D721Med (cell line): Measurements from ENCODE around the gene FAM118A.
"Not testable (repeated sequence)": the region's sequence is repeated elsewhere in the genome, so short reads cannot be mapped to it uniquely, and the experiment has no call there.

Source experiments
- DNase-seq: peaks from one replicate; pipeline ENCODE4 v3.0.0; 2011; ENCODE audit warnings: low spot score; ENCODE audit not compliant: insufficient read length
- FAIRE-seq: peaks from 2 replicates; lab custom pipeline; 2011; peaks lifted over from hg19 to GRCh38; lab: Jason Lieb, UNC
- TF ChIP-seq, protein P1 (sequence below): IDR thresholded peaks from 2 replicates; pipeline ENCODE4 v1.5.1; 2012; ENCODE audit warnings: mild to moderate bottlenecking, control low read depth; ENCODE audit not compliant: insufficient read depth; ENCODE audit errors: missing control alignments

Gene FAM118A

GRCh38 chr22:45343143-45343542, 33.4 kb downstream of the FAM118A start:
- FAIRE-seq = no peak
- TF ChIP-seq, protein P1, sequence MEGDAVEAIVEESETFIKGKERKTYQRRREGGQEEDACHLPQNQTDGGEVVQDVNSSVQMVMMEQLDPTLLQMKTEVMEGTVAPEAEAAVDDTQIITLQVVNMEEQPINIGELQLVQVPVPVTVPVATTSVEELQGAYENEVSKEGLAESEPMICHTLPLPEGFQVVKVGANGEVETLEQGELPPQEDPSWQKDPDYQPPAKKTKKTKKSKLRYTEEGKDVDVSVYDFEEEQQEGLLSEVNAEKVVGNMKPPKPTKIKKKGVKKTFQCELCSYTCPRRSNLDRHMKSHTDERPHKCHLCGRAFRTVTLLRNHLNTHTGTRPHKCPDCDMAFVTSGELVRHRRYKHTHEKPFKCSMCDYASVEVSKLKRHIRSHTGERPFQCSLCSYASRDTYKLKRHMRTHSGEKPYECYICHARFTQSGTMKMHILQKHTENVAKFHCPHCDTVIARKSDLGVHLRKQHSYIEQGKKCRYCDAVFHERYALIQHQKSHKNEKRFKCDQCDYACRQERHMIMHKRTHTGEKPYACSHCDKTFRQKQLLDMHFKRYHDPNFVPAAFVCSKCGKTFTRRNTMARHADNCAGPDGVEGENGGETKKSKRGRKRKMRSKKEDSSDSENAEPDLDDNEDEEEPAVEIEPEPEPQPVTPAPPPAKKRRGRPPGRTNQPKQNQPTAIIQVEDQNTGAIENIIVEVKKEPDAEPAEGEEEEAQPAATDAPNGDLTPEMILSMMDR = no peak
- DNase-seq = no peak

GRCh38 chr22:45344334-45344733, 34.6 kb downstream of the FAM118A start:
- TF ChIP-seq, protein P1 = no peak
- DNase-seq (no peak), FAIRE-seq (no peak)

- TF ChIP-seq, protein P1 = no peak
- no peak for DNase-seq
- no peak for FAIRE-seq
These were observed 40.2 kb downstream of the FAM118A start for GRCh38 chr22:45349916-45350315.

GRCh38 chr22:45351956-45352355, 42.2 kb downstream of the FAM118A start:
- DNase-seq (no peak), FAIRE-seq (no peak)
- TF ChIP-seq, protein P1 = no peak

DNA sequence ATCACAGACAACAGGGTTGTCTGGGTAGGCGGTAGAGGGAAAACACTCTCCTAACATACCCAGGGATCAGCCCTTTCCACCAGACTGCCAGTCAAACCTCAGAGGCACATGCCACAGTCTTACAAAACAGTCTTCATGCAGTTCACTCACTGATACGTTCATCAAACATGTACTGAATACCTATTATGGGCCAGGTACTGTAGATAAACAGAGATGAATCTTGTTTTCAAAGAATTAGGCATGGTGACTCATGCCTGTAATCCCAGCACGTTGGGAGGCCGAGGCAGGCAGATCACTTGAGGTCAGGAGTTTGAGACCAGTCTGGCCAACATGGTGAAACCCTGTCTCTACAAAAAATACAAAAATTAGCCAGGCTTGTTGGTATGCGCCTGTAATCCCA, 43.0 kb downstream of the FAM118A start:
- not testable (repeated sequence) for FAIRE-seq, DNase-seq

- FAIRE-seq = no peak
- DNase-seq = no peak
- TF ChIP-seq, protein P1 = no peak
These were observed 44.1 kb downstream of the FAM118A start for GRCh38 chr22:45353786-45354185.

DNA sequence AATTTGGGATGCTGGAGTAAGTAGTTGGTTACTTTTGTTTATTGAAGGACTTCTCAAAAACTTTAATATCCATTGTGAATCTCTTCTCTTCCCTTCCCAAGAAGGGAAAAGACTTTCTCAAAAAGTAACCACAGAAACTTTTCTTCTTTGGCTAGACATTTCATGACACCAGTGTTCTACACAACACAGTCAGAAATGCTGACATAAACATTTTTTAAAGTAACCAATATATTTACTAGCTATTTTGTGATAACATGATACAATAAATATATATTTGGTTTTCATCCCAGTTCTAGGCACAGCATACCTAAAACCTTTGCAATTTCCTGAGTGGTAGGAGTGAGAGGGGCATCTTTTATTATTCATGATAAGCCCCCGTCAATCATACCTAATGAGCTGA, 47.8 kb downstream of the FAM118A start:
- FAIRE-seq (no peak), DNase-seq (no peak)
- TF ChIP-seq, protein P1 = no peak

DNA sequence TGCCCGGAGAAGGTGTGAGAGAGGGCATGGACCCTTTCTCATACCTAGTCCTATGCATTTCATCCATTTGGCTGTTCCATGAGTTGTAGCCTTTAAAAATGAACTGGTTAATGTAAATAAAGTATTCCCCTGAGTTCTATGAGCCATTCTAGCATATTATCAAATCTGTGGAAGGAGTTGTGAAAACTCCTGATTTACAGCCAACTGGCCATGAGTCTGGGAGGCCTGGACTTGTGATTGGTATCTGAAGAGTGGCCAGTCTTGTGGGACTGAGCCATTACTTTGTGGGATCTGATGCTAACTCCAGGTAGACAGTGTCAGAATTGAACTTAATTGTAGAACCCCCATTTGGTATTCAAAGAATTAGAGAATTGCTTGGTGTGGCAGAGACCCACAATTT, 48.4 kb downstream of the FAM118A start:
- TF ChIP-seq, protein P1 = no peak
- DNase-seq (no peak), FAIRE-seq (no peak)
